SK-N-SH treated with all-trans-retinoic acid at 6 μM for 48 hours (cell line): Measurements from ENCODE around the gene PLCL2.

Experiments
- ATAC-seq: fragments of 200-7000 bp; cut with Tn5 transposase; 3 replicates; pipeline ENCODE4 v1.9.1; 2020; ENCODE audit warnings: mild to moderate bottlenecking, moderate library complexity
- ARNTL ChIP-seq: fragments of 450-650 bp; formaldehyde crosslinking; IDR thresholded peaks from 2 replicates; pipeline ENCODE4 v1.5.0; 2020; ENCODE audit warnings: low read depth, mild to moderate bottlenecking, moderate library complexity, borderline replicate concordance
- BACH2 ChIP-seq: fragments of 250-450 bp; sonication (Bioruptor Pico); IDR thresholded peaks from 2 replicates; pipeline ENCODE4 v1.9.0; 2021; ENCODE audit warnings: mild to moderate bottlenecking, borderline replicate concordance
- CSDC2 ChIP-seq: fragments of 250-450 bp; sonication (Bioruptor Pico); IDR thresholded peaks from 2 replicates; pipeline ENCODE4 v1.5.0; 2020; ENCODE audit warnings: mild to moderate bottlenecking, moderate library complexity
- ESRRG ChIP-seq: fragments of 250-450 bp; sonication (Bioruptor Pico); IDR thresholded peaks from 2 replicates; pipeline ENCODE4 v1.6.1; 2021; ENCODE audit warnings: mild to moderate bottlenecking
- GLIS3 ChIP-seq: fragments of 250-450 bp; sonication (Bioruptor Pico); IDR thresholded peaks from 2 replicates; pipeline ENCODE4 v1.5.0; 2020; ENCODE audit warnings: mild to moderate bottlenecking, moderate library complexity
- ISL1 ChIP-seq: fragments of 250-450 bp; sonication (Bioruptor Pico); IDR thresholded peaks from 2 replicates; pipeline ENCODE4 v2.1.2; 2022; ENCODE audit warnings: mild to moderate bottlenecking, moderate library complexity
- OSR1 ChIP-seq: fragments of 250-450 bp; sonication (Bioruptor Pico); IDR thresholded peaks from 2 replicates; pipeline ENCODE4 v1.8.0; 2022; ENCODE audit warnings: moderate library complexity, mild to moderate bottlenecking, inconsistent platforms
- PPARA ChIP-seq: fragments of 250-450 bp; sonication (Bioruptor Pico); IDR thresholded peaks from 2 replicates; pipeline ENCODE4 v1.5.0; 2020; ENCODE audit warnings: mild to moderate bottlenecking, borderline replicate concordance
- RARB ChIP-seq: fragments of 250-450 bp; sonication (Bioruptor Pico); IDR thresholded peaks from 2 replicates; pipeline ENCODE4 v1.8.0; 2021; ENCODE audit warnings: mild to moderate bottlenecking, moderate library complexity
- SNAI2 ChIP-seq: fragments of 250-450 bp; sonication (Bioruptor Pico); IDR thresholded peaks from 2 replicates; pipeline ENCODE4 v1.5.0; 2020; ENCODE audit warnings: mild to moderate bottlenecking, moderate library complexity
- TCF4 ChIP-seq: fragments of 250-450 bp; sonication (Bioruptor Pico); IDR thresholded peaks from 2 replicates; pipeline ENCODE4 v1.8.0; 2021; ENCODE audit warnings: mild to moderate bottlenecking, moderate library complexity, borderline replicate concordance
- TOX ChIP-seq: fragments of 250-450 bp; sonication (Bioruptor Pico); IDR thresholded peaks from 2 replicates; pipeline ENCODE4 v1.8.0; 2021; ENCODE audit warnings: mild to moderate bottlenecking, moderate library complexity, borderline replicate concordance
- ZC3H10 ChIP-seq: fragments of 250-450 bp; sonication (Bioruptor Pico); IDR thresholded peaks from 2 replicates; pipeline ENCODE4 v1.5.1; 2021; ENCODE audit warnings: mild to moderate bottlenecking, moderate library complexity
- ZFP3 ChIP-seq: fragments of 250-450 bp; sonication (Bioruptor Pico); IDR thresholded peaks from 2 replicates; pipeline ENCODE4 v1.5.0; 2020; ENCODE audit warnings: mild to moderate bottlenecking, moderate library complexity
- ZFP30 ChIP-seq: fragments of 450-650 bp; formaldehyde crosslinking; IDR thresholded peaks from 2 replicates; pipeline ENCODE4 v1.5.0; 2022; ENCODE audit warnings: mild to moderate bottlenecking, moderate library complexity
- ZNF565 ChIP-seq: fragments of 450-650 bp; formaldehyde crosslinking; conservative IDR thresholded peaks from 2 replicates; pipeline ENCODE4 v1.5.0; 2020; ENCODE audit warnings: low read depth, mild to moderate bottlenecking, moderate library complexity
- ZNF70 ChIP-seq: fragments of 450-650 bp; formaldehyde crosslinking; IDR thresholded peaks from 2 replicates; pipeline ENCODE4 v1.5.0; 2020; ENCODE audit warnings: mild to moderate bottlenecking, moderate library complexity
- ZNF8 ChIP-seq: fragments of 450-650 bp; formaldehyde crosslinking; IDR thresholded peaks from 2 replicates; pipeline ENCODE4 v1.5.0; 2020; ENCODE audit warnings: mild to moderate bottlenecking, moderate library complexity
- TF ChIP-seq, protein P1 (sequence below): fragments of 250-450 bp; sonication (Bioruptor Pico); IDR thresholded peaks from 2 replicates; pipeline ENCODE4 v1.5.1; 2021; ENCODE audit warnings: mild to moderate bottlenecking, moderate library complexity
- TF ChIP-seq, protein P2 (sequence below): fragments of 250-450 bp; sonication (Bioruptor Pico); IDR thresholded peaks from 2 replicates; pipeline ENCODE4 v1.8.0; 2021; ENCODE audit warnings: low read depth, mild to moderate bottlenecking, moderate library complexity, borderline replicate concordance
- TF ChIP-seq, protein P3 (sequence below): fragments of 250-450 bp; sonication (Bioruptor Pico); IDR thresholded peaks from 2 replicates; pipeline ENCODE4 v1.5.1; 2020; ENCODE audit warnings: low read depth, mild to moderate bottlenecking, moderate library complexity
- TF ChIP-seq, protein P4 (sequence below): fragments of 250-450 bp; sonication (Bioruptor Pico); IDR thresholded peaks from 2 replicates; pipeline ENCODE4 v1.5.0; 2020; ENCODE audit warnings: mild to moderate bottlenecking, moderate library complexity

The PLCL2 gene

DNA sequence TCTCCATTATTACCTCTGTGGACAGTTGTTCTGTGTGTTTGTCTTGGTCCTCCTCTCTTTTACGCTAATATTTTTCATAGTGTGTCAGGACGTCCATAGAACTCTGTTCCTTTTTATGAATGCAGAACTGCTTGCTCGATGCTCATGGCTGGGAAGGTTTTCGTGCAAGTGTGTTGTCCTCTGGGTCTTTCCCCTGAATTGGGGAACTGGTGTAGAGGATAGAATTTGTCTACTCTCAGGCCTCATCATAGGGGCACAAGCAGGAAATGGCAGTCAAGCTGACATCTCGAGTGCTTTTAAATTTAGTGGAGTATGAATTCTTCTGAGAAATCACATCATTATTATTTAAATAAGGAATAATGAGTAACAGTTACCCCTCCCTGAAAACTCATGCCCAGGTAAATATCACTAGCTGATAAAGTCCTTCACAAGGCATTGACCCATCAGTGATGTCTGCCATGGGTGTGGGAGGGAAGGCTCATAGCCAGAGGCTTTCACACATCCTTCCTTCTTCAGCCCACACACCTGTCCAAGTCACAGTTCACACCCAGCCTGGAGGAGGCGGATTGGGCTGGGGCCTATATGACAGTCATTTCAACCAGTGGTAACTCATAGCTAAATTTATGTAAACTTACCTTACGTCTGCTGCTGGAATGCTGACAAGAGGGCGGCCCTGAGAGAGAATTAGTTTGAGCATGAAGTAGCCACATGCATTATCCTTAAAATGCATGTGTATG, 226.1 kb downstream of the PLCL2 start:
- no peak for ATAC-seq
- TF ChIP-seq, protein P1, sequence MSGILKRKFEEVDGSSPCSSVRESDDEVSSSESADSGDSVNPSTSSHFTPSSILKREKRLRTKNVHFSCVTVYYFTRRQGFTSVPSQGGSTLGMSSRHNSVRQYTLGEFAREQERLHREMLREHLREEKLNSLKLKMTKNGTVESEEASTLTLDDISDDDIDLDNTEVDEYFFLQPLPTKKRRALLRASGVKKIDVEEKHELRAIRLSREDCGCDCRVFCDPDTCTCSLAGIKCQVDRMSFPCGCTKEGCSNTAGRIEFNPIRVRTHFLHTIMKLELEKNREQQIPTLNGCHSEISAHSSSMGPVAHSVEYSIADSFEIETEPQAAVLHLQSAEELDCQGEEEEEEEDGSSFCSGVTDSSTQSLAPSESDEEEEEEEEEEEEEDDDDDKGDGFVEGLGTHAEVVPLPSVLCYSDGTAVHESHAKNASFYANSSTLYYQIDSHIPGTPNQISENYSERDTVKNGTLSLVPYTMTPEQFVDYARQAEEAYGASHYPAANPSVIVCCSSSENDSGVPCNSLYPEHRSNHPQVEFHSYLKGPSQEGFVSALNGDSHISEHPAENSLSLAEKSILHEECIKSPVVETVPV (CRISPR knock-in tag), result no peak
- no peak for TF ChIP-seq RARB (CRISPR knock-in tag)
- TF ChIP-seq, protein P2, sequence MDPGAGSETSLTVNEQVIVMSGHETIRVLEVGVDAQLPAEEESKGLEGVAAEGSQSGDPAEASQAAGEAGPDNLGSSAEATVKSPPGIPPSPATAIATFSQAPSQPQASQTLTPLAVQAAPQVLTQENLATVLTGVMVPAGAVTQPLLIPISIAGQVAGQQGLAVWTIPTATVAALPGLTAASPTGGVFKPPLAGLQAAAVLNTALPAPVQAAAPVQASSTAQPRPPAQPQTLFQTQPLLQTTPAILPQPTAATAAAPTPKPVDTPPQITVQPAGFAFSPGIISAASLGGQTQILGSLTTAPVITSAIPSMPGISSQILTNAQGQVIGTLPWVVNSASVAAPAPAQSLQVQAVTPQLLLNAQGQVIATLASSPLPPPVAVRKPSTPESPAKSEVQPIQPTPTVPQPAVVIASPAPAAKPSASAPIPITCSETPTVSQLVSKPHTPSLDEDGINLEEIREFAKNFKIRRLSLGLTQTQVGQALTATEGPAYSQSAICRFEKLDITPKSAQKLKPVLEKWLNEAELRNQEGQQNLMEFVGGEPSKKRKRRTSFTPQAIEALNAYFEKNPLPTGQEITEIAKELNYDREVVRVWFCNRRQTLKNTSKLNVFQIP, result no peak
- TF ChIP-seq ZNF8, result no peak
- TF ChIP-seq PPARA (CRISPR knock-in tag), result no peak
- TF ChIP-seq CSDC2 (CRISPR knock-in tag), result no peak
- TF ChIP-seq SNAI2 (CRISPR knock-in tag), result no peak
- TF ChIP-seq, protein P3, sequence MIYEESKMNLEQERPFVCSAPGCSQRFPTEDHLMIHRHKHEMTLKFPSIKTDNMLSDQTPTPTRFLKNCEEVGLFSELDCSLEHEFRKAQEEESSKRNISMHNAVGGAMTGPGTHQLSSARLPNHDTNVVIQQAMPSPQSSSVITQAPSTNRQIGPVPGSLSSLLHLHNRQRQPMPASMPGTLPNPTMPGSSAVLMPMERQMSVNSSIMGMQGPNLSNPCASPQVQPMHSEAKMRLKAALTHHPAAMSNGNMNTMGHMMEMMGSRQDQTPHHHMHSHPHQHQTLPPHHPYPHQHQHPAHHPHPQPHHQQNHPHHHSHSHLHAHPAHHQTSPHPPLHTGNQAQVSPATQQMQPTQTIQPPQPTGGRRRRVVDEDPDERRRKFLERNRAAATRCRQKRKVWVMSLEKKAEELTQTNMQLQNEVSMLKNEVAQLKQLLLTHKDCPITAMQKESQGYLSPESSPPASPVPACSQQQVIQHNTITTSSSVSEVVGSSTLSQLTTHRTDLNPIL, result no peak
- no peak for TF ChIP-seq TCF4 (CRISPR knock-in tag)
- TF ChIP-seq ZC3H10, result no peak
- no peak for TF ChIP-seq ZFP30 (CRISPR knock-in tag)
- TF ChIP-seq TOX (CRISPR knock-in tag), result no peak
- no peak for TF ChIP-seq ZNF565
- no peak for TF ChIP-seq ESRRG (CRISPR knock-in tag)
- no peak for TF ChIP-seq ISL1 (CRISPR knock-in tag)
- no peak for TF ChIP-seq ZFP3 (CRISPR knock-in tag)
- TF ChIP-seq OSR1, result no peak
- no peak for TF ChIP-seq BACH2 (CRISPR knock-in tag)
- TF ChIP-seq GLIS3 (CRISPR knock-in tag), result no peak

DNA sequence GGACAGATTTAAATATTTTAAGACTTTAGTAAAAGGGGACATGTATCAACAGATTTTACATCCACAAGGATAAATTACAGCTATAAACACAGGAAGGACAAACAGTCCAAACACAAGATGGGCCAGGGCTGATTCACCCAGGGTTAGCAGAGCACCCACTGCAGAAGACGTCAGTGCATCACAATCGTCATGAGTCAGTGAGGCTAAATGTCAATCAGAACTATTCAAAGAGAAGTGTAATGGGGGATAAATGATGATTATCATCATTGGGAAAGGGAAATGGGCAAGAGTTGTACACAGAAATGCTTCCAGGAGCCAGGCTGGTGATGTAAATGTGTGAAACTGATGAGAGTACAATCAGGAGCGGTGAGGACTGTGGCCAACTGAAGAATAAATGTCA, 226.8 kb downstream of the PLCL2 start:
- no peak for TF ChIP-seq ZNF565
- TF ChIP-seq SNAI2 (CRISPR knock-in tag), result no peak
- no peak for TF ChIP-seq ZFP3 (CRISPR knock-in tag)
- no peak for TF ChIP-seq PPARA (CRISPR knock-in tag)
- TF ChIP-seq RARB (CRISPR knock-in tag), result no peak
- TF ChIP-seq, protein P4, sequence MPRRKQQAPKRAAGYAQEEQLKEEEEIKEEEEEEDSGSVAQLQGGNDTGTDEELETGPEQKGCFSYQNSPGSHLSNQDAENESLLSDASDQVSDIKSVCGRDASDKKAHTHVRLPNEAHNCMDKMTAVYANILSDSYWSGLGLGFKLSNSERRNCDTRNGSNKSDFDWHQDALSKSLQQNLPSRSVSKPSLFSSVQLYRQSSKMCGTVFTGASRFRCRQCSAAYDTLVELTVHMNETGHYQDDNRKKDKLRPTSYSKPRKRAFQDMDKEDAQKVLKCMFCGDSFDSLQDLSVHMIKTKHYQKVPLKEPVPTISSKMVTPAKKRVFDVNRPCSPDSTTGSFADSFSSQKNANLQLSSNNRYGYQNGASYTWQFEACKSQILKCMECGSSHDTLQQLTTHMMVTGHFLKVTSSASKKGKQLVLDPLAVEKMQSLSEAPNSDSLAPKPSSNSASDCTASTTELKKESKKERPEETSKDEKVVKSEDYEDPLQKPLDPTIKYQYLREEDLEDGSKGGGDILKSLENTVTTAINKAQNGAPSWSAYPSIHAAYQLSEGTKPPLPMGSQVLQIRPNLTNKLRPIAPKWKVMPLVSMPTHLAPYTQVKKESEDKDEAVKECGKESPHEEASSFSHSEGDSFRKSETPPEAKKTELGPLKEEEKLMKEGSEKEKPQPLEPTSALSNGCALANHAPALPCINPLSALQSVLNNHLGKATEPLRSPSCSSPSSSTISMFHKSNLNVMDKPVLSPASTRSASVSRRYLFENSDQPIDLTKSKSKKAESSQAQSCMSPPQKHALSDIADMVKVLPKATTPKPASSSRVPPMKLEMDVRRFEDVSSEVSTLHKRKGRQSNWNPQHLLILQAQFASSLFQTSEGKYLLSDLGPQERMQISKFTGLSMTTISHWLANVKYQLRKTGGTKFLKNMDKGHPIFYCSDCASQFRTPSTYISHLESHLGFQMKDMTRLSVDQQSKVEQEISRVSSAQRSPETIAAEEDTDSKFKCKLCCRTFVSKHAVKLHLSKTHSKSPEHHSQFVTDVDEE (CRISPR knock-in tag), result no peak
- no peak for TF ChIP-seq ARNTL (CRISPR knock-in tag)
- TF ChIP-seq BACH2 (CRISPR knock-in tag), result no peak
- no peak for TF ChIP-seq ISL1 (CRISPR knock-in tag)
- TF ChIP-seq ZNF70, result no peak
- TF ChIP-seq, protein P2, result no peak
- no peak for ATAC-seq

DNA sequence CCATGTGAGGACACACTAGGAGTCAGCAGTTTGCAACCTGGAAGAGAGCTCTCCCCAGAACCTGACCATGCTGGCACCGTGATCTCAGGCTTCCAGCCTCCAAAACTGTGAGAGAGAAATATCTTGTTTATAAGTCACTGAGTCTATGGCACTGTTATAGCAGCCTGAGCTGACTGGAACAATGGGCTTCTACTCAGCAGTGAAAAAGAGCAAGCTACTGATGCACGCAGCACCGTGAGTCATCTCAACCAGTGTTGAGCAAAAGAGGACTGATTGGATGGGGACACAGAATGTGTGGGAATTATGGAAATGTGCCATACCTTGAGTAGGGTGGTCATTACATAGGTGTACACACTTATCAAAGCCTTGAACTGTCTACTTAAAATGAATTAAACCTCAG, 230.4 kb downstream of the PLCL2 start:
- no peak for ATAC-seq
- TF ChIP-seq RARB (CRISPR knock-in tag) (no peak), ZNF565 (no peak), TOX (CRISPR knock-in tag) (no peak), TCF4 (CRISPR knock-in tag) (no peak), ESRRG (CRISPR knock-in tag) (no peak), ISL1 (CRISPR knock-in tag) (no peak), ZC3H10 (no peak), ZFP30 (CRISPR knock-in tag) (no peak), PPARA (CRISPR knock-in tag) (no peak)
- TF ChIP-seq, protein P4 (CRISPR knock-in tag), result no peak
- TF ChIP-seq, protein P3, result no peak
